IMR-90 (cell line): ENCODE measurements around the gene NPLOC4. TPM values are rescaled to one million over a fixed set of nuclear protein-coding genes. Genes with fewer than 3 reads are reported as not detected.

Experiments
- ATAC-seq: fragments of 200-7000 bp; cut with Tn5 transposase; 2 replicates; pipeline ENCODE4 v1.9.1; 2020; ENCODE audit warnings: low read depth, mild to moderate bottlenecking, moderate library complexity
- BruUV-seq: library from RNA; stranded (reverse); fragments of 400-500 nt; replicated peaks from 2 replicates; lab custom pipeline; 2021; lab: Mats Ljungman, UMichigan
- CTCF ChIA-PET: fragments of 300-600 bp; formaldehyde crosslinking; extraction: SDS; loops from one replicate; lab custom pipeline; 2021; ENCODE audit warnings: antibody characterized with exemption; lab: Yijun Ruan, JAX
- POLR2A ChIA-PET: fragments of 300-600 bp; sonication (Branson Sonifier 250); formaldehyde crosslinking; loops from one replicate; lab custom pipeline; 2022; ENCODE audit warnings: antibody characterized with exemption; ENCODE audit not compliant: unreplicated experiment; lab: Charles Lee
- DNase-seq: peaks from one replicate; pipeline ENCODE4 v3.0.0; 2013
- H2AFZ ChIP-seq: replicated peaks from 2 replicates; pipeline ENCODE3; 2013; ENCODE audit warnings: low read length, mild to moderate bottlenecking; ENCODE audit not compliant: poor library complexity
- H2AK5ac ChIP-seq: 2 replicates; pipeline ENCODE4 v1.6.1; 2013; ENCODE audit warnings: low read depth, low read length, inconsistent platforms
- H2AK9ac ChIP-seq: replicated peaks from 2 replicates; pipeline ENCODE3; 2013; ENCODE audit warnings: mild to moderate bottlenecking, low read depth, low read length, moderate library complexity; ENCODE audit not compliant: poor library complexity
- H2BK120ac ChIP-seq: 2 replicates; pipeline ENCODE4 v1.6.1; 2013; ENCODE audit warnings: low read depth, low read length, inconsistent platforms
- H2BK15ac ChIP-seq: 3 replicates; pipeline ENCODE4 v1.6.1; 2013; ENCODE audit warnings: low read depth, low read length, inconsistent platforms
- H2BK20ac ChIP-seq: 2 replicates; pipeline ENCODE4 v1.6.1; 2013; ENCODE audit warnings: low read depth, mild to moderate bottlenecking, inconsistent platforms, low read length, moderate library complexity
- H2BK5ac ChIP-seq: 2 replicates; pipeline ENCODE4 v1.6.1; 2013; ENCODE audit warnings: mild to moderate bottlenecking, low read depth, low read length, inconsistent platforms; ENCODE audit not compliant: poor library complexity, severe bottlenecking
- H3K14ac ChIP-seq: replicated peaks from 2 replicates; pipeline ENCODE4 v1.6.1; 2013; ENCODE audit warnings: low read depth, low read length, inconsistent platforms
- H3K18ac ChIP-seq: 2 replicates; pipeline ENCODE4 v1.6.1; 2013; ENCODE audit warnings: low read depth, low read length, control low read depth
- H3K23ac ChIP-seq: 2 replicates; pipeline ENCODE4 v1.6.1; 2013; ENCODE audit warnings: low read depth, low read length, inconsistent platforms
- H3K27ac ChIP-seq: 2 replicates; pipeline ENCODE4 v1.5.1; 2013; ENCODE audit warnings: mild to moderate bottlenecking, control low read depth, low read length; ENCODE audit not compliant: insufficient read depth
- H3K27me3 ChIP-seq: 2 replicates; pipeline ENCODE4 v1.6.1; 2013; ENCODE audit warnings: low read length; ENCODE audit not compliant: control insufficient read depth, insufficient read depth
- H3K36me3 ChIP-seq: 2 replicates; pipeline ENCODE4 v1.6.1; 2013; ENCODE audit warnings: low read length, mixed read lengths; ENCODE audit not compliant: control insufficient read depth, insufficient read depth
- H3K4ac ChIP-seq: 2 replicates; pipeline ENCODE4 v1.6.1; 2013; ENCODE audit warnings: low read depth, low read length, inconsistent platforms
- H3K4me1 ChIP-seq: 2 replicates; pipeline ENCODE4 v1.6.1; 2013; ENCODE audit warnings: low read length, mixed read lengths; ENCODE audit not compliant: control insufficient read depth, insufficient read depth
- H3K4me2 ChIP-seq: 2 replicates; pipeline ENCODE4 v1.6.1; 2013; ENCODE audit warnings: low read depth, mild to moderate bottlenecking, control low read depth, low read length, moderate library complexity
- H3K4me3 ChIP-seq: 2 replicates; pipeline ENCODE4 v1.5.1; 2013; ENCODE audit warnings: low read depth, mild to moderate bottlenecking, control low read depth, low read length, moderate library complexity; ENCODE audit not compliant: insufficient read depth
- H3K56ac ChIP-seq: 2 replicates; pipeline ENCODE4 v1.6.1; 2013; ENCODE audit warnings: low read length, inconsistent platforms; ENCODE audit not compliant: insufficient read depth; ENCODE audit errors: extremely low read depth
- H3K79me1 ChIP-seq, 2 experiments: 2 replicates each; pipeline ENCODE4 v1.6.1; 2013; ENCODE audit warnings: low read length in 2 of 2, inconsistent platforms in 1 of 2, low read depth in 1 of 2
- H3K9ac ChIP-seq: 2 replicates; pipeline ENCODE4 v1.6.1; 2013; ENCODE audit warnings: low read depth, low read length, control low read depth
- H3K9me1 ChIP-seq: 2 replicates; pipeline ENCODE4 v1.6.1; 2013; ENCODE audit warnings: low read length, inconsistent platforms; ENCODE audit not compliant: insufficient read depth
- H3K9me3 ChIP-seq: 2 replicates; pipeline ENCODE4 v1.6.1; 2013; ENCODE audit warnings: low read length; ENCODE audit not compliant: control insufficient read depth, insufficient read depth
- H4K20me1 ChIP-seq: 2 replicates; pipeline ENCODE4 v1.6.1; 2013; ENCODE audit warnings: low read length, inconsistent platforms; ENCODE audit not compliant: insufficient read depth
- H4K5ac ChIP-seq: 2 replicates; pipeline ENCODE4 v1.6.1; 2013; ENCODE audit warnings: mild to moderate bottlenecking, low read depth, low read length, control low read depth
- H4K8ac ChIP-seq, 2 experiments: 2 replicates each; pipeline ENCODE4 v1.6.1; 2013; ENCODE audit warnings: low read depth in 2 of 2, low read length in 2 of 2, control low read depth in 1 of 2, inconsistent platforms in 1 of 2
- H4K91ac ChIP-seq: 2 replicates; pipeline ENCODE4 v1.6.1; 2013; ENCODE audit warnings: low read depth, low read length, inconsistent platforms; ENCODE audit not compliant: insufficient read depth
- BHLHE40 ChIP-seq: fragments of 150-350 bp; IDR thresholded peaks from 2 replicates; pipeline ENCODE4 v1.6.1; 2016; ENCODE audit warnings: mild to moderate bottlenecking, low read depth, low read length
- CEBPB ChIP-seq: IDR thresholded peaks from 2 replicates; pipeline ENCODE4 v1.6.1; 2012; ENCODE audit warnings: low read depth, low read length, improper control_type of control experiment
- CHD1 ChIP-seq: IDR thresholded peaks from 2 replicates; pipeline ENCODE4 v1.6.1; 2012; ENCODE audit warnings: low read depth, low read length, improper control_type of control experiment
- FOS ChIP-seq: fragments of 150-350 bp; IDR thresholded peaks from 2 replicates; pipeline ENCODE4 v1.6.1; 2016; ENCODE audit warnings: low read depth, low read length
- MAZ ChIP-seq: IDR thresholded peaks from 2 replicates; pipeline ENCODE4 v1.6.1; 2012; ENCODE audit warnings: low read depth, mild to moderate bottlenecking, low read length, improper control_type of control experiment, moderate library complexity, borderline replicate concordance
- NFE2L2 ChIP-seq: fragments of 150-350 bp; IDR thresholded peaks from 2 replicates; pipeline ENCODE4 v1.6.1; 2016; ENCODE audit warnings: low read depth, mild to moderate bottlenecking, low read length
- POLR2A ChIP-seq: IDR thresholded peaks from 2 replicates; pipeline ENCODE4 v1.6.1; 2012; ENCODE audit warnings: mild to moderate bottlenecking, low read depth, low read length
- RAD21 ChIP-seq: IDR thresholded peaks from 2 replicates; pipeline ENCODE4 v1.6.1; 2012; ENCODE audit warnings: low read length, improper control_type of control experiment
- RCOR1 ChIP-seq: IDR thresholded peaks from 2 replicates; pipeline ENCODE4 v1.6.1; 2012; ENCODE audit warnings: mild to moderate bottlenecking, low read length, improper control_type of control experiment; ENCODE audit not compliant: insufficient replicate concordance
- RFX5 ChIP-seq: IDR thresholded peaks from 2 replicates; pipeline ENCODE4 v1.8.0; 2012; ENCODE audit warnings: low read depth, mild to moderate bottlenecking, low read length, moderate library complexity
- SMC3 ChIP-seq: fragments of 150-350 bp; IDR thresholded peaks from 2 replicates; pipeline ENCODE4 v1.6.1; 2016; ENCODE audit warnings: low read depth, mild to moderate bottlenecking, antibody characterized with exemption, low read length, moderate library complexity
- USF2 ChIP-seq: fragments of 150-350 bp; IDR thresholded peaks from 2 replicates; pipeline ENCODE4 v1.6.1; 2017; ENCODE audit warnings: mild to moderate bottlenecking, antibody characterized with exemption, low read length, low read depth
- WGBS, 2 experiments: methylation state at CpG; one replicate each; pipeline versions ENCODE4 v1.1.5 to v1.1.7; 2013; ENCODE audit warnings: missing lambda C conversion rate in 2 of 2; ENCODE audit not compliant: insufficient read length in 1 of 2; ENCODE audit errors: extremely low coverage in 2 of 2; 5-methylcytosine and 5-hydroxymethylcytosine counted together
- dilution Hi-C: fragments of 300-500 bp; cut with HindIII; formaldehyde crosslinking; loops from one replicate; pipeline ENCODE4 v1.14.3; 2018; ENCODE audit warnings: low sequenced_read_pairs; ENCODE audit not compliant: unreplicated experiment
- in situ Hi-C: fragments of 300-500 bp; cut with MboI; formaldehyde crosslinking; loops from 3 replicates; pipeline ENCODE4 v1.14.3; 2019; ENCODE audit warnings: low sequenced_read_pairs, inconsistent platforms, mixed read lengths
- intact Hi-C: fragments of 100-400 bp; cut with micrococcal nuclease; formaldehyde crosslinking; loops from 2 replicates; pipeline ENCODE4 v1.10.0; 2022
- polyA plus RNA-seq, 3 experiments: library from polyadenylated mRNA; depleted of rRNA; stranded (reverse); fragments of >200 nt; gene quantifications; 2 replicates each; pipeline ENCODE4 v1.2.3, GENCODE V29; 2012; ENCODE audit warnings: low replicate concordance in 1 of 3
- total RNA-seq: library from RNA; depleted of rRNA; stranded (reverse); fragments of >200 nt; gene quantifications from 2 replicates; pipeline ENCODE4 v1.2.3, GENCODE V29; 2012
- TF ChIP-seq, protein P1 (sequence below): fragments of 150-350 bp; IDR thresholded peaks from 2 replicates; pipeline ENCODE4 v1.6.1; 2016; ENCODE audit warnings: low read depth, mild to moderate bottlenecking, low read length, moderate library complexity, borderline replicate concordance
- TF ChIP-seq, protein P2 (sequence below): conservative IDR thresholded peaks from 2 replicates; pipeline ENCODE4 v1.5.1; 2012; ENCODE audit warnings: mild to moderate bottlenecking, low read depth, low read length, improper control_type of control experiment

NPLOC4 gene
- total and polyA plus RNA-seq, 2 of the 4 experiments (the other 2 are of a cell fraction) = 70.4 to 78.3 TPM

GRCh38 chr17:81641825-81642489, 5.0 kb upstream of the NPLOC4 start:
- POLR2A ChIA-PET = interaction anchor here (0.5 kb wide), 1 partner anchor 9 kb away, joined by 4 read pairs; no protein-coding TSS in a partner anchor
- in situ Hi-C loops = no loop called here
- TF ChIP-seq, protein P1, sequence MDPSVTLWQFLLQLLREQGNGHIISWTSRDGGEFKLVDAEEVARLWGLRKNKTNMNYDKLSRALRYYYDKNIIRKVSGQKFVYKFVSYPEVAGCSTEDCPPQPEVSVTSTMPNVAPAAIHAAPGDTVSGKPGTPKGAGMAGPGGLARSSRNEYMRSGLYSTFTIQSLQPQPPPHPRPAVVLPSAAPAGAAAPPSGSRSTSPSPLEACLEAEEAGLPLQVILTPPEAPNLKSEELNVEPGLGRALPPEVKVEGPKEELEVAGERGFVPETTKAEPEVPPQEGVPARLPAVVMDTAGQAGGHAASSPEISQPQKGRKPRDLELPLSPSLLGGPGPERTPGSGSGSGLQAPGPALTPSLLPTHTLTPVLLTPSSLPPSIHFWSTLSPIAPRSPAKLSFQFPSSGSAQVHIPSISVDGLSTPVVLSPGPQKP = no peak
- TF ChIP-seq, protein P2, sequence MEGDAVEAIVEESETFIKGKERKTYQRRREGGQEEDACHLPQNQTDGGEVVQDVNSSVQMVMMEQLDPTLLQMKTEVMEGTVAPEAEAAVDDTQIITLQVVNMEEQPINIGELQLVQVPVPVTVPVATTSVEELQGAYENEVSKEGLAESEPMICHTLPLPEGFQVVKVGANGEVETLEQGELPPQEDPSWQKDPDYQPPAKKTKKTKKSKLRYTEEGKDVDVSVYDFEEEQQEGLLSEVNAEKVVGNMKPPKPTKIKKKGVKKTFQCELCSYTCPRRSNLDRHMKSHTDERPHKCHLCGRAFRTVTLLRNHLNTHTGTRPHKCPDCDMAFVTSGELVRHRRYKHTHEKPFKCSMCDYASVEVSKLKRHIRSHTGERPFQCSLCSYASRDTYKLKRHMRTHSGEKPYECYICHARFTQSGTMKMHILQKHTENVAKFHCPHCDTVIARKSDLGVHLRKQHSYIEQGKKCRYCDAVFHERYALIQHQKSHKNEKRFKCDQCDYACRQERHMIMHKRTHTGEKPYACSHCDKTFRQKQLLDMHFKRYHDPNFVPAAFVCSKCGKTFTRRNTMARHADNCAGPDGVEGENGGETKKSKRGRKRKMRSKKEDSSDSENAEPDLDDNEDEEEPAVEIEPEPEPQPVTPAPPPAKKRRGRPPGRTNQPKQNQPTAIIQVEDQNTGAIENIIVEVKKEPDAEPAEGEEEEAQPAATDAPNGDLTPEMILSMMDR = no peak
- TF ChIP-seq SMC3 (0 out of 2 replicates have a peak, but pooled peaks have one; percentile 19), MAZ (peak; percentile 47; the same call in 1 of the 2 replicates), RCOR1 (no peak), FOS (peak; percentile 32; the same call in 1 of the 2 replicates), NFE2L2 (no peak), USF2 (peak; percentile 64), RAD21 (0 out of 2 replicates have a peak, but pooled peaks have one; percentile 6), BHLHE40 (no peak), CHD1 (no peak), CEBPB (0 out of 2 replicates have a peak, but pooled peaks have one; percentile 53), POLR2A (no peak), RFX5 (no peak)

More at GRCh38 chr17:81641825-81642489, 5.0 kb upstream of the NPLOC4 start:
- Histone ChIP-seq H2BK20ac (peak overlapping the region; percentile 64; the same call in 1 of the 2 replicates), H3K4me2 (peak overlapping the region; percentile 47), H3K79me1 (peaks cover 5 to 9% of the 10 kb centered on the region in 2 experiments; a peak in 1 of 4 replicates), H3K14ac (peak overlapping the region; percentile 38), H3K4ac (peak overlapping the region; percentile 88), H3K4me1 (peaks cover 10% of the 10 kb centered on the region), H4K20me1 (no peaks in the 10 kb centered on the region), H3K18ac (no peak overlapping the region; the same call in 1 of the 2 replicates), H4K5ac (peak overlapping the region; percentile 89), H3K27ac (peak overlapping the region; percentile 79), H4K8ac (peak overlapping the region; percentile 81 to 93), H2AK5ac (peak overlapping the region; percentile 67), H4K91ac (peak overlapping the region; percentile 44), H2AFZ (peak overlapping the region; percentile 92), H2BK15ac (peak overlapping the region; percentile 54; the same call in 1 of the 3 replicates), H2BK5ac (peak overlapping the region; percentile 78), H3K36me3 (0 out of 2 replicates have a peak, but pooled peaks cover 2% of the 10 kb centered on the region), H3K9ac (peak overlapping the region; percentile 57), H2BK120ac (peak overlapping the region; percentile 84), H3K4me3 (no peak overlapping the region), H2AK9ac (peak overlapping the region; percentile 87), H3K56ac (no peak overlapping the region), H3K9me3 (no peaks in the 10 kb centered on the region), H3K27me3 (no peaks in the 10 kb centered on the region), H3K23ac (0 out of 2 replicates have a peak overlapping the region, but pooled peaks have one; percentile 7), H3K9me1 (peaks cover 10% of the 10 kb centered on the region)
- dilution Hi-C loops = no loop called here
- peak; percentile 77 for DNase-seq
- peak; percentile 98 for ATAC-seq
- no TSS peak for BruUV-seq
- intact Hi-C loops = no loop called here
- WGBS, 2 experiments = 100% methylated on average over 5 of the region's 17 CpGs; no CpG with 5 or more reads in 1 of the 2 experiments
- CTCF ChIA-PET = no interaction called here
